Testis (tissue), 2 donors: ENCODE results near the gene C11orf65.
"Not testable (repeated sequence)": the region's sequence is repeated elsewhere in the genome, so short reads cannot be mapped to it uniquely, and the experiment has no call there.

ENCODE experiments used
- POLR2A ChIP-seq: fragments of 450-650 bp; IDR thresholded peaks from one replicate; pipeline ENCODE4 v1.6.1; 2017; ENCODE audit warnings: antibody characterized with exemption, mild to moderate bottlenecking, moderate library complexity
- TF ChIP-seq, protein P1 (sequence below), 3 experiments: fragments of 450-650 bp in 2 of 3; fragments of 200-600 bp in 1 of 3; sonication (generic) in 1 of 3; IDR thresholded peaks; one replicate each; pipeline ENCODE4 v1.5.1; 2016 to 2019; ENCODE audit warnings: antibody characterized with exemption in 3 of 3, mild to moderate bottlenecking in 2 of 3, moderate library complexity in 1 of 3

- TF ChIP-seq POLR2A, result not testable (repeated sequence)
- TF ChIP-seq, protein P1, sequence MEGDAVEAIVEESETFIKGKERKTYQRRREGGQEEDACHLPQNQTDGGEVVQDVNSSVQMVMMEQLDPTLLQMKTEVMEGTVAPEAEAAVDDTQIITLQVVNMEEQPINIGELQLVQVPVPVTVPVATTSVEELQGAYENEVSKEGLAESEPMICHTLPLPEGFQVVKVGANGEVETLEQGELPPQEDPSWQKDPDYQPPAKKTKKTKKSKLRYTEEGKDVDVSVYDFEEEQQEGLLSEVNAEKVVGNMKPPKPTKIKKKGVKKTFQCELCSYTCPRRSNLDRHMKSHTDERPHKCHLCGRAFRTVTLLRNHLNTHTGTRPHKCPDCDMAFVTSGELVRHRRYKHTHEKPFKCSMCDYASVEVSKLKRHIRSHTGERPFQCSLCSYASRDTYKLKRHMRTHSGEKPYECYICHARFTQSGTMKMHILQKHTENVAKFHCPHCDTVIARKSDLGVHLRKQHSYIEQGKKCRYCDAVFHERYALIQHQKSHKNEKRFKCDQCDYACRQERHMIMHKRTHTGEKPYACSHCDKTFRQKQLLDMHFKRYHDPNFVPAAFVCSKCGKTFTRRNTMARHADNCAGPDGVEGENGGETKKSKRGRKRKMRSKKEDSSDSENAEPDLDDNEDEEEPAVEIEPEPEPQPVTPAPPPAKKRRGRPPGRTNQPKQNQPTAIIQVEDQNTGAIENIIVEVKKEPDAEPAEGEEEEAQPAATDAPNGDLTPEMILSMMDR (IDR thresholded peaks at IDR 0.05), result not testable (repeated sequence)
Observed at GRCh38 chr11:108417551-108417950, 49.8 kb downstream of the C11orf65 start.
